Smooth muscle cell (in vitro differentiated cells): ENCODE results near the gene DPH5. TPM values are rescaled to one million over a fixed set of nuclear protein-coding genes. Genes with fewer than 3 reads are reported as not detected.

ENCODE experiments used
- DNase-seq: peaks from one replicate; lab custom pipeline; 2025; ENCODE audit not compliant: unreplicated experiment; lab: John Stamatoyannopoulos, UW
- H2AFZ ChIP-seq: fragments of 200-600 bp; sonication (generic); 2 replicates; pipeline ENCODE4 v1.6.0; 2016; ENCODE audit warnings: antibody characterized with exemption, low read depth, mild to moderate bottlenecking
- H3F3A ChIP-seq: fragments of 200-600 bp; sonication (generic); 2 replicates; pipeline ENCODE4 v1.6.0; 2017; ENCODE audit warnings: antibody characterized with exemption, low read depth
- H3K27ac ChIP-seq: fragments of 200-600 bp; sonication (generic); 2 replicates; pipeline ENCODE4 v1.5.1; 2016; ENCODE audit warnings: low read depth, mild to moderate bottlenecking
- H3K27me3 ChIP-seq: fragments of 200-600 bp; sonication (generic); 2 replicates; pipeline ENCODE4 v1.6.1; 2016; ENCODE audit warnings: low read depth, mild to moderate bottlenecking
- H3K36me3 ChIP-seq: fragments of 200-600 bp; sonication (generic); 2 replicates; pipeline ENCODE4 v1.5.1; 2016; ENCODE audit warnings: low read depth
- H3K4me1 ChIP-seq: fragments of 200-600 bp; sonication (generic); 2 replicates; pipeline ENCODE4 v1.5.1; 2016; ENCODE audit warnings: low read depth
- H3K4me2 ChIP-seq: fragments of 200-600 bp; sonication (generic); 2 replicates; pipeline ENCODE4 v1.6.0; 2016; ENCODE audit warnings: mild to moderate bottlenecking
- H3K4me3 ChIP-seq: fragments of 200-600 bp; sonication (generic); 2 replicates; pipeline ENCODE4 v1.5.1; 2016; ENCODE audit warnings: mild to moderate bottlenecking
- H3K79me2 ChIP-seq: fragments of 200-600 bp; sonication (generic); 2 replicates; pipeline ENCODE4 v1.6.0; 2016; ENCODE audit warnings: low read depth, mild to moderate bottlenecking
- H3K9ac ChIP-seq: fragments of 200-600 bp; sonication (generic); 2 replicates; pipeline ENCODE4 v1.6.0; 2016; ENCODE audit warnings: low read depth
- H3K9me3 ChIP-seq: fragments of 200-600 bp; sonication (generic); replicated peaks from 2 replicates; pipeline ENCODE4 v1.5.1; 2016; ENCODE audit warnings: low read depth
- H4K20me1 ChIP-seq: fragments of 200-600 bp; sonication (generic); 2 replicates; pipeline ENCODE4 v1.6.0; 2016; ENCODE audit warnings: low read depth
- CTCF ChIP-seq: fragments of 200-600 bp; sonication (generic); IDR thresholded peaks from 2 replicates; pipeline ENCODE4 v1.5.1; 2017; ENCODE audit warnings: borderline replicate concordance, mild to moderate bottlenecking, antibody characterized with exemption; ENCODE audit not compliant: insufficient read depth, poor library complexity, severe bottlenecking
- WGBS: methylation state at CpG from one replicate; pipeline ENCODE4 v1.1.7; 2016; ENCODE audit warnings: low lambda C conversion rate; 5-methylcytosine and 5-hydroxymethylcytosine counted together
- polyA plus RNA-seq: library from polyadenylated mRNA; unstranded; fragments of >200 nt; fragmentation: Nextera tagmentation; extraction: Ambion mirVana; gene quantifications from 2 replicates; pipeline ENCODE4 v1.2.1, GENCODE V29; 2016
- total RNA-seq: library from RNA; depleted of rRNA; stranded (reverse); fragments of >200 nt; gene quantifications from 2 replicates; pipeline ENCODE4 v1.2.3, GENCODE V29; 2014

DPH5 gene
- total and polyA plus RNA-seq, 2 experiments from 2014 or later: 15.5 to 51.6 TPM

GRCh38 chr1:100971021-100971420, 54.6 kb downstream of the DPH5 start:
- H3F3A ChIP-seq: no peaks in the 10 kb centered on the region
- H4K20me1 ChIP-seq: peaks cover 26% of the 10 kb centered on the region
- peaks cover 16% of the 10 kb centered on the region for H3K36me3 ChIP-seq
- H3K9me3 ChIP-seq: no peaks in the 10 kb centered on the region
- no peak for DNase-seq
- no peak overlapping the region for H2AFZ ChIP-seq
- no peaks in the 10 kb centered on the region for H3K4me1 ChIP-seq
- no peak overlapping the region for H3K4me2 ChIP-seq
- no peak overlapping the region for H3K27ac ChIP-seq
- H3K4me3 ChIP-seq: no peak overlapping the region
- no peaks in the 10 kb centered on the region for H3K27me3 ChIP-seq
- no peaks in the 10 kb centered on the region for H3K79me2 ChIP-seq
- TF ChIP-seq CTCF: no peak
- H3K9ac ChIP-seq: no peak overlapping the region
- 54% methylated on average over 1 of the region's 1 CpG for WGBS

- H2AFZ ChIP-seq: no peak overlapping the region
Measured at GRCh38 chr1:100969327-100969726, 56.3 kb downstream of the DPH5 start.

GRCh38 chr1:100968621-100969020, 57.0 kb downstream of the DPH5 start:
- H2AFZ ChIP-seq: no peak overlapping the region
- no peak overlapping the region for H3K27ac ChIP-seq
- no peaks in the 10 kb centered on the region for H3F3A ChIP-seq
- no peaks in the 10 kb centered on the region for H3K9me3 ChIP-seq
- 96% methylated on average over 1 of the region's 1 CpG for WGBS
- H3K36me3 ChIP-seq: peaks cover 11% of the 10 kb centered on the region
- no peak for TF ChIP-seq CTCF
- H3K4me2 ChIP-seq: no peak overlapping the region
- no peak overlapping the region for H3K9ac ChIP-seq
- no peak for DNase-seq
- no peak overlapping the region for H3K4me3 ChIP-seq
- no peaks in the 10 kb centered on the region for H3K79me2 ChIP-seq
- H4K20me1 ChIP-seq: peaks cover 33% of the 10 kb centered on the region
- no peaks in the 10 kb centered on the region for H3K27me3 ChIP-seq
- H3K4me1 ChIP-seq: no peaks in the 10 kb centered on the region

More at GRCh38 chr1:100969327-100969726, 56.3 kb downstream of the DPH5 start:
- no peak overlapping the region for H3K9ac ChIP-seq
- H3K79me2 ChIP-seq: no peaks in the 10 kb centered on the region
- H3K36me3 ChIP-seq: peaks cover 12% of the 10 kb centered on the region
- no peak overlapping the region for H3K4me3 ChIP-seq
- H3F3A ChIP-seq: no peaks in the 10 kb centered on the region
- no peak overlapping the region for H3K4me2 ChIP-seq
- no peaks in the 10 kb centered on the region for H3K27me3 ChIP-seq
- H3K27ac ChIP-seq: no peak overlapping the region
- TF ChIP-seq CTCF: no peak
- no peaks in the 10 kb centered on the region for H3K9me3 ChIP-seq
- 95% methylated on average over 2 of the region's 2 CpGs for WGBS
- H3K4me1 ChIP-seq: no peaks in the 10 kb centered on the region
- H4K20me1 ChIP-seq: peaks cover 29% of the 10 kb centered on the region
- no peak for DNase-seq

- 86% methylated on average over 1 of the region's 1 CpG for WGBS
- Histone ChIP-seq H3K4me3 (no peak overlapping the region), H3K9me3 (no peaks in the 10 kb centered on the region), H3K27me3 (no peaks in the 10 kb centered on the region), H3K4me2 (no peak overlapping the region), H3K79me2 (no peaks in the 10 kb centered on the region), H3F3A (no peaks in the 10 kb centered on the region), H2AFZ (no peak overlapping the region), H3K36me3 (peaks cover 5% of the 10 kb centered on the region), H4K20me1 (peaks cover 58% of the 10 kb centered on the region), H3K9ac (no peak overlapping the region), H3K27ac (no peak overlapping the region), H3K4me1 (peaks cover 16% of the 10 kb centered on the region)
- TF ChIP-seq CTCF: no peak
- no peak for DNase-seq
Measured at GRCh38 chr1:100960098-100960497, 65.5 kb downstream of the DPH5 start.
